HG03439 (cell line): Measurements from ENCODE around the gene ENTPD5.
"Not testable (repeated sequence)": the region's sequence is repeated elsewhere in the genome, so short reads cannot be mapped to it uniquely, and the experiment has no call there.

Experiments
- ATAC-seq: cut with Tn5 transposase; IDR thresholded peaks from one replicate; pipeline ENCODE4 v1.9.1; 2021; ENCODE audit warnings: mild to moderate bottlenecking, moderate library complexity; ENCODE audit not compliant: unreplicated experiment

The ENTPD5 gene

DNA sequence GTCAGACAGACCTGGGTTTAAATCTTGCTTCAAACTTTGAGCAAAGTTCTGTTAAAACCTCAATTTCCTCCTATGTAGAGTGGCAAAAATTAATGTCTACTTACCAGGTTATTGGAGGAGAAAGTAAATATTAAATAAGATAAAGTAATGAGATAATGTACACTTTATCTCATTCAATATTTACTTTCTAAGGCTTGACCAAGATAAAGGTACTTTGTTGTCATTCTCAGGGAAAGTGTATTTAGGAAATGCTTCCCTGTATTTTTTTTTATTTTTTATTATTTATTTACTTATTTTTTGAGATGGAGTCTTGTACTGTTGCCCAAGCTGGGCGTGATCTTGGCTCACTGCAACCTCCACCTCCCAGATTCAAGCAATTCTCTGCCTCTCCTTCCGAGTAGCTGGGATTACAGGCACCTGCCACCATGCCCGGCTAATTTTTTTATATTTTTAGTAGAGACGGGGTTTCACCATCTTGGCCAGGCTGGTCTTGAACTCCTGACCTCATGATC, 73.9 kb downstream of the ENTPD5 start:
- ATAC-seq, result no peak

- no peak for ATAC-seq
Observed at GRCh38 chr14:73944432-73945158, 74.5 kb downstream of the ENTPD5 start.

GRCh38 chr14:73943083-73943482, 76.0 kb downstream of the ENTPD5 start:
- no peak for ATAC-seq

- ATAC-seq, result no peak
Observed at GRCh38 chr14:73942180-73942579, 76.9 kb downstream of the ENTPD5 start.

DNA sequence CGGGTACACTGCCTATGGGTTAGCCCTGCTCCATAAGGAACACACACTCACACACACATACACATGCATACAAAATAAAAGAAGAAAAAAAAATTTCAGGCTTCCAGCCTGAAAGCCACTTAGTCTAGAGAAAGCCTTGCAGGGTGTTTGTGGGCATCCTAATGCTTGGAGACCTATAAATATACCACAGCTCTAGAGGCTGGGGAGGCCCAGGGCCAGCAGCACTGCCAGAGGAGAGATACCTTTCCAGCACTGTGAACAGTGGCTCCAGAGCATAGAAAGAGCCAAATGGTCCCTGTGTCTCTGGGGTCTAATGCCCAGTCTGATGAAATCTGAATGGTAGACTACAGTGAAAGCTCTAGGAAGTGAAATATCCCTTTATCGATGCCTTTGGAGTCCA, 82.1 kb downstream of the ENTPD5 start:
- no peak for ATAC-seq

- ATAC-seq, result no peak
Observed at GRCh38 chr14:73936548-73936947, 82.5 kb downstream of the ENTPD5 start.

- no peak for ATAC-seq
Observed at GRCh38 chr14:73935666-73936065, 83.4 kb downstream of the ENTPD5 start.

DNA sequence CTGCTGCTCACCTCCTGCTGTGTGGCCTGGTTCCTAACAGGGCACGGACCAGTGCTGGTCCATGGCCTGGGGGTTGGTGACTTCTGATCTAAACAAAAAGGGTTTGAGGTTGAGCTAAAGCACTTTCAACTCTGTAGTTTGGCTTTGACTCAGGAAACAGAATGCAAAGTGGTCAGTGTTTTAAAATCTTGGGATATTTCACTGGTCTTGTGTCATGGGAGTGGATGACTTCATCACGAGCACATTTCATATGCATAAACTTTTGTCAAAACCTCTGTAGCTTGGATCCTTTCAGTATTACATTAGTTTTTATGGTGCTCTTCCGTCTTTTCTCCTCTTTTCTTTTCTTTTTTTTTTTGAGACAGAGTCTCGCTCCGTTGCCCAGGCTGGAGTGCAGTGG, 94.8 kb downstream of the ENTPD5 start:
- ATAC-seq, result no peak

- ATAC-seq, result not testable (repeated sequence)
Observed at GRCh38 chr14:73919457-73919856, 99.6 kb downstream of the ENTPD5 start.

GRCh38 chr14:73916324-73916723, 102.8 kb downstream of the ENTPD5 start:
- ATAC-seq, result no peak

- ATAC-seq, result no peak
Observed at GRCh38 chr14:73913256-73913655, 105.8 kb downstream of the ENTPD5 start.

GRCh38 chr14:73909681-73910080, 109.4 kb downstream of the ENTPD5 start:
- no peak for ATAC-seq
